WERI-Rb-1 (cell line): ENCODE results near the gene COL4A6.

Experiments
- DNase-seq: peaks from one replicate; pipeline ENCODE4 v3.0.0-alpha.2; 2020
- H3K27ac ChIP-seq: fragments of 250-450 bp; sonication (Bioruptor Pico); 2 replicates; pipeline ENCODE4 v1.5.1; 2020; ENCODE audit warnings: mild to moderate bottlenecking, moderate library complexity
- H3K27me3 ChIP-seq: fragments of 250-450 bp; sonication (Bioruptor Pico); 2 replicates; pipeline ENCODE4 v1.5.1; 2021; ENCODE audit warnings: mild to moderate bottlenecking, low read depth, moderate library complexity; ENCODE audit not compliant: insufficient read depth, severe bottlenecking
- H3K36me3 ChIP-seq: fragments of 250-450 bp; sonication (Bioruptor Pico); 2 replicates; pipeline ENCODE4 v1.5.1; 2020; ENCODE audit warnings: mild to moderate bottlenecking, moderate library complexity
- H3K4me3 ChIP-seq: 2 replicates; pipeline ENCODE4 v1.5.1; 2011; ENCODE audit warnings: low read depth, mild to moderate bottlenecking, control low read depth, low read length
- H3K9me3 ChIP-seq: fragments of 250-450 bp; sonication (Bioruptor Pico); 2 replicates; pipeline ENCODE4 v1.5.1; 2021; ENCODE audit warnings: mild to moderate bottlenecking, moderate library complexity; ENCODE audit not compliant: severe bottlenecking
- CTCF ChIP-seq: IDR thresholded peaks from 2 replicates; pipeline ENCODE4 v1.5.1; 2011; ENCODE audit warnings: low read depth, mild to moderate bottlenecking, control low read depth, inconsistent platforms, low read length

Gene COL4A6

DNA sequence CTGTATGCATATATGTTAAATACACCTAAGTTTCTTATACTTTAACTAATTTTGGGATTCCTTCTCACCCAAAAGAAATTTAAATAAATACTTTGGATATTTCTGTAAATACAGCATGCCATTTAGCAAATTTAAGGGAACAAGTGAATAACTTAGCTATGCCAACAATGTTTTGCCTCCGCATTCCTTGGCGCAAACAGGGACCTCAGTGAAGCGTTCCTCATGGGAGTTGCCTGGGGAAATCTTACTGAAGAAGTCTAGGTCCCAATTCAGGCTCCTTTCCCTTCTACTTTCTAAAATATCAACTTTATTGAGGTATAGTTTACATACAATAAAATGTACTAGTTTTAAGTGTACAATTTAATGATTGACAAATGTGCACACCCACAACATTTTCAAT, 26.4 kb upstream of the COL4A6 start:
- Histone ChIP-seq H3K27me3 (peaks cover 31% of the 10 kb centered on the region), H3K27ac (no peak overlapping the region)
- no peak for TF ChIP-seq CTCF

DNA sequence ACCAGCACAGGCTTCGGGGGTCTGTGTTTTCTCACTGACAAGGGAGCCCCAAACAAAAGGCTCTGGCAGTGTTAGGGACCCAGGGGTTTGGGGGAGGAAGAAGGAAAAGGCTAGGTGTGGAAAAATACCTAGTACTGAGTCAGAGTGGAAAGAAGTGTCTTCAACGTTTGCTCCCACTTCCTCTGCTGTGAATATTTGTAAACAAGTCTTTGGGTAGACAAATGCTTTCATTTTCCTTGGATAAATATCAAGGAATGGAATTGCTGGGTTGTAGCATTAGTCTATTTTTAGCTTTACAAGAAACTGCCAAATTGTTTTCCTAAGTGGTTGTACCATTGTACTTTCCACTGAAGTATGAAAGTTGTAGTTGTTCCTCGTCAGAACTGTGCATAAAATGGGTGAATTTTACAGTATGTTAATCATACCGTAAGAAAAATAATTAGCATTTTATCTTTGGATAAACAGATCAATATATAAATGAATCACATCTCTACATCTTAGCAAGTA, 18.8 kb upstream of the COL4A6 start:
- DNase-seq, result no peak
- TF ChIP-seq CTCF, result no peak
- H3K36me3 ChIP-seq, result no peaks in the 10 kb centered on the region
- peaks cover 36% of the 10 kb centered on the region for H3K27me3 ChIP-seq
- H3K27ac ChIP-seq, result no peak overlapping the region
- H3K4me3 ChIP-seq, result no peak overlapping the region
- no peaks in the 10 kb centered on the region for H3K9me3 ChIP-seq

More for the DNA sequence above, 26.4 kb upstream of the COL4A6 start:
- no peak for DNase-seq
- Histone ChIP-seq H3K9me3 (no peaks in the 10 kb centered on the region), H3K36me3 (no peaks in the 10 kb centered on the region), H3K4me3 (no peak overlapping the region)

- Histone ChIP-seq H3K27me3 (peaks cover 14% of the 10 kb centered on the region), H3K4me3 (no peak overlapping the region), H3K36me3 (no peaks in the 10 kb centered on the region), H3K27ac (no peak overlapping the region), H3K9me3 (no peaks in the 10 kb centered on the region)
- DNase-seq, result no peak
- no peak for TF ChIP-seq CTCF
Measured at GRCh38 chrX:108453841-108454240, 15.6 kb upstream of the COL4A6 start.

DNA sequence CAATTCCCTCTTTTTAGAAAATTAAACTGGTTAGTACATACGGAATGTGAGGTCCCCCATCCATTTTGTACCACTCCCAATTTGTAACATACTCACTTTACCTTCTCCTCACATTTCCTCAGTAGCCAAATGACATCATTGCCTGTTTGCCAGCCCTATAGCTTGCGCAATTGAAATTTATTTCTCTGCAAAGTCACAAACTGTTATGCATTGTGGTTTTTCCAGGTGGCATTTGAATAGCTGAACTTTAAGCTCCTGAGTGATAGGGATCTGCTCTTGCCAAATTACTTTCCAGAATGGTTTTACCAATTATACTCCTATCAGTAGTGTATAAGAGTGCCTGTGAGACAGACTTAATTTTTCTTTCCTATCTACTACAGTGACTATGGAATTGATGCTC, 9.1 kb upstream of the COL4A6 start:
- TF ChIP-seq CTCF, result no peak
- DNase-seq, result no peak

GRCh38 chrX:108442901-108443464, 4.8 kb upstream of the COL4A6 start:
- Histone ChIP-seq H3K9me3 (no peaks in the 10 kb centered on the region), H3K36me3 (no peaks in the 10 kb centered on the region), H3K4me3 (no peak overlapping the region), H3K27me3 (peaks cover 48% of the 10 kb centered on the region), H3K27ac (no peak overlapping the region)
- DNase-seq, result no peak
- no peak for TF ChIP-seq CTCF

More for the DNA sequence above, 9.1 kb upstream of the COL4A6 start:
- Histone ChIP-seq H3K9me3 (no peaks in the 10 kb centered on the region), H3K27me3 (peaks cover 15% of the 10 kb centered on the region), H3K4me3 (no peak overlapping the region), H3K36me3 (no peaks in the 10 kb centered on the region), H3K27ac (no peak overlapping the region)
